Ovary (tissue), 3 donors: ENCODE data around the gene NOP10.

Experiments
- CTCF ChIP-seq, 3 donors: fragments of 450-650 bp in 2 of 3; fragments of 200-600 bp in 1 of 3; IDR thresholded peaks; one replicate each; pipeline versions ENCODE4 v1.5.1 to v1.8.0; 2016 to 2022; ENCODE audit warnings: antibody characterized with exemption in 3 of 3, mild to moderate bottlenecking in 1 of 3
- EP300 ChIP-seq: sonication (generic); formaldehyde crosslinking; IDR thresholded peaks from one replicate; pipeline ENCODE4 v1.6.1; 2017; ENCODE audit warnings: antibody characterized with exemption
- POLR2A ChIP-seq: fragments of 450-650 bp; IDR thresholded peaks from one replicate; pipeline ENCODE4 v1.6.1; 2017; ENCODE audit warnings: antibody characterized with exemption, mild to moderate bottlenecking, moderate library complexity
- donor health status: DM: no; HTN: no; CAD: no.

GRCh38 chr15:34354286-34354685 is 11.3 kb upstream of the NOP10 start:
- no peak for TF ChIP-seq POLR2A
- TF ChIP-seq EP300 = no peak
- no peak for TF ChIP-seq CTCF (IDR thresholded peaks at IDR 0.05)
